ENCODE measurements around the gene ELAC2.

ELAC2 gene

DNA sequence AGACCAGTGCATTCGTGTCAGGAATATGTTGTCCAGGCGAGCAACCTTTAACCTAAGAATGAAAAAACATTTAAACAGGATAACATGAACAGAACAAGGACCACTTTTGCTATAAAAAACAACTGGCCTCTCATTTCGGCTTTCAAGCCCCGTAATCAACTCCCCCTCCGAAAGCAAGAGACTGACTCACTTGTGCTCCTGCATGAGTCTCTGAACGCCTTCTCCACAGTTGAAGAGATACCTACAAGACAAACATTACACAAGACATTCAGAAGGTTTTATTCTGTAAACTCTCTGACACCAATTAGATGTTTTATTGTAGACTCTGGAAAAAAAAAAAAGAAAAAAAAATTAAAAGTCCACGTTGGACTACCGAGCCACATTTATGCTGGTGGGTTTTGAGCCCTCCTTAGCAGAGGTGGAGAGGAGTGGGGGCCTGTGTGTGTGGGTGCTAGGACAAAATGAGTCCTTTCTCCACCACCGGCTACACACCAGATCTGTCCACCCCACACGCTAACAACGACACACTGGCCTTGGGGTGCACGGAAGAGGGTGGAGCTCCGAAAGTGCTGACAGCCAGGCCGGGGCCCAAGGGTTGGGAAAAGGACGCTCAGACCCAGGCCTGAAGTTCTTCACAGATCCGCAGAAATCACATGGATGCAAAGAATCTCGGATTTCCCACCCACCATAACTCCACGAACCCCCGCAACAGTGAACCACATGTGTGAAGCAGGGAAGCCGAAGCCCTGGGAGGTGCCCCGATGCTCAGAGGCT is 759 bp downstream of the ELAC2 start:
- H3K27ac ChIP-seq = peak overlapping the region; percentile 45
- no peak overlapping the region for H2AFZ ChIP-seq (ENCODE audit: low read depth)
- TF ChIP-seq, protein P1, sequence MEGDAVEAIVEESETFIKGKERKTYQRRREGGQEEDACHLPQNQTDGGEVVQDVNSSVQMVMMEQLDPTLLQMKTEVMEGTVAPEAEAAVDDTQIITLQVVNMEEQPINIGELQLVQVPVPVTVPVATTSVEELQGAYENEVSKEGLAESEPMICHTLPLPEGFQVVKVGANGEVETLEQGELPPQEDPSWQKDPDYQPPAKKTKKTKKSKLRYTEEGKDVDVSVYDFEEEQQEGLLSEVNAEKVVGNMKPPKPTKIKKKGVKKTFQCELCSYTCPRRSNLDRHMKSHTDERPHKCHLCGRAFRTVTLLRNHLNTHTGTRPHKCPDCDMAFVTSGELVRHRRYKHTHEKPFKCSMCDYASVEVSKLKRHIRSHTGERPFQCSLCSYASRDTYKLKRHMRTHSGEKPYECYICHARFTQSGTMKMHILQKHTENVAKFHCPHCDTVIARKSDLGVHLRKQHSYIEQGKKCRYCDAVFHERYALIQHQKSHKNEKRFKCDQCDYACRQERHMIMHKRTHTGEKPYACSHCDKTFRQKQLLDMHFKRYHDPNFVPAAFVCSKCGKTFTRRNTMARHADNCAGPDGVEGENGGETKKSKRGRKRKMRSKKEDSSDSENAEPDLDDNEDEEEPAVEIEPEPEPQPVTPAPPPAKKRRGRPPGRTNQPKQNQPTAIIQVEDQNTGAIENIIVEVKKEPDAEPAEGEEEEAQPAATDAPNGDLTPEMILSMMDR (conservative IDR thresholded peaks at IDR 0.05; ENCODE audit: low read depth, low read length) = no peak
- H3K9ac ChIP-seq = peak overlapping the region; percentile 42; the same call in 1 of the 2 replicates
- H4K20me1 ChIP-seq (ENCODE audit: insufficient read depth) = no peaks in the 10 kb centered on the region
- H3K4me2 ChIP-seq = no peak overlapping the region
- no peaks in the 10 kb centered on the region for H3K4me1 ChIP-seq (ENCODE audit: low read depth, poor library complexity, severe bottlenecking)
- no peaks in the 10 kb centered on the region; the same call in 1 of the 2 replicates for H3K79me2 ChIP-seq (ENCODE audit: insufficient read depth, low read depth)
- no peaks in the 10 kb centered on the region for H3K27me3 ChIP-seq (ENCODE audit: insufficient read depth, low read depth)
- no peaks in the 10 kb centered on the region for H3K36me3 ChIP-seq (ENCODE audit: insufficient read depth)
- no peak overlapping the region for H3K4me3 ChIP-seq (IDR thresholded peaks at IDR 0.05; ENCODE audit: insufficient read depth, low read depth, low read length)

DNA sequence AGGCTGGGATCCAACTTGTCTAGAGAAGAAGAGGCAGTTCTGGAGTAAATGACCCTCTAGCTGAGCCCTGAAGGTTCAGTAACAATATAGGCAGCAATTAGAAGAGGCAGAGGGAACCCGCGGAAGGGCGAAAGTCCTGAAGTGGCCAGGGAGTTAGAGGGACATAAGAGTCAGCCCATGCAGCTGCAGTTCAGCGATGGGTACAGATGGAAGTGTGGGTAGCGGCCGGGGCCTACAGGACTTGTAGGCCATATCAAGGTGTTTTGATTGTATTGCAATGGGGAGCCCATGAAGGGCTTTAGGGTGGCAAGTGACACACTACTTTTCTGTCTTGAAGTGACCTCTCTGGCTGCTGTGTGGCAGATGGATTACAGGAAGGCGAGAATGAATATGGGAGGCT is 3.0 kb downstream of the ELAC2 start:
- no peak overlapping the region for H2AFZ ChIP-seq (ENCODE audit: low read depth)
- no peak overlapping the region for H3K4me3 ChIP-seq (IDR thresholded peaks at IDR 0.05; ENCODE audit: insufficient read depth, low read depth, low read length)
- H3K27ac ChIP-seq = no peak overlapping the region
- H3K4me1 ChIP-seq (ENCODE audit: low read depth, poor library complexity, severe bottlenecking) = no peaks in the 10 kb centered on the region
- H3K4me2 ChIP-seq = no peak overlapping the region
- H3K36me3 ChIP-seq (ENCODE audit: insufficient read depth) = no peaks in the 10 kb centered on the region
- H3K27me3 ChIP-seq (ENCODE audit: insufficient read depth, low read depth) = no peaks in the 10 kb centered on the region
- H3K9ac ChIP-seq = no peak overlapping the region
- TF ChIP-seq, protein P1 (conservative IDR thresholded peaks at IDR 0.05; ENCODE audit: low read depth, low read length) = no peak
- H4K20me1 ChIP-seq (ENCODE audit: insufficient read depth) = no peaks in the 10 kb centered on the region
- no peaks in the 10 kb centered on the region; the same call in 1 of the 2 replicates for H3K79me2 ChIP-seq (ENCODE audit: insufficient read depth, low read depth)

DNA sequence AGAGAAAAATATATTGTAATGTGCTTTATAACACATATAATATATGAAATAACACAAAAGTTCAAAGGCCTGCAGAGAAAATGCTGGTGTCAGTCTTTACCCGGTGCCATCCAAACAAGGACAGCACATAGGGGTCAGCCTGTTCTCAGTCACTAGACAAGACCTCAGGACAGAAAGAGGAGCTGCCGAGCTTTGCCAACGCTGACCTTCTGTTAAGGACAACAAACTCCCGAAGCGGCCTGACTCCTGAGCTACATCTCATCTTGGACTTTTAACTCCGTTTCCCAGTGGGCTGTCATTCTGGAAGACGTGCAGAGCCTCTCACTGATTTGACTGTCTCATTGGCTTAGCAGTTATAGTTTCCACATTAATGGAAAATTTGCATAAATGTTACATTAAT is 6.9 kb downstream of the ELAC2 start:
- Histone ChIP-seq H3K4me1 (ENCODE audit: low read depth, poor library complexity, severe bottlenecking) (no peaks in the 10 kb centered on the region), H3K36me3 (ENCODE audit: insufficient read depth) (no peaks in the 10 kb centered on the region), H4K20me1 (ENCODE audit: insufficient read depth) (no peaks in the 10 kb centered on the region), H3K4me3 (IDR thresholded peaks at IDR 0.05; ENCODE audit: insufficient read depth, low read depth, low read length) (no peak overlapping the region), H3K79me2 (ENCODE audit: insufficient read depth, low read depth) (no peaks in the 10 kb centered on the region), H3K9ac (no peak overlapping the region), H3K27me3 (ENCODE audit: insufficient read depth, low read depth) (no peaks in the 10 kb centered on the region), H3K27ac (no peak overlapping the region), H2AFZ (ENCODE audit: low read depth) (no peak overlapping the region), H3K4me2 (no peak overlapping the region)
- TF ChIP-seq, protein P1 (conservative IDR thresholded peaks at IDR 0.05; ENCODE audit: low read depth, low read length) = no peak

DNA sequence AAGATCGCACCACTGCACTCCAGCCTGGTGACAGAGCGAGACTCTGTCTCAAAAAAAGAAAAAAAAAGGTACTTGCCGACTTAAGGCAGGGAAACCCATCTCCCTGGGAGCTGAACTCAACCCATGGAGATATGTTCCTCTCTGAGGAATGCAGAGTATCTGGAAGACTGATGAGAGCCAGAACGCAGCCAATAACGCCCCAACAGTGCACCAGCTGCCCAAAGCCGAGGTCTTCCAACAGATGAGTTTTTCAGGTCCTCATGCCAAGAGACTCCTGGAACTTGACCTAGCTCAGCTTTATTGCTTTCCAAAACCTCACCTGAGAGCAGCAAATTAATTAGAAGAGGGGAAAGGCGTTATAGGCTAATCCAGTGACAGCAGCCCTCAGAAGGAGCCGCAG is 9.4 kb downstream of the ELAC2 start:
- no peak overlapping the region for H3K9ac ChIP-seq
- no peak overlapping the region for H2AFZ ChIP-seq (ENCODE audit: low read depth)
- no peaks in the 10 kb centered on the region for H3K36me3 ChIP-seq (ENCODE audit: insufficient read depth)
- H3K79me2 ChIP-seq (ENCODE audit: insufficient read depth, low read depth) = no peaks in the 10 kb centered on the region
- no peak overlapping the region for H3K27ac ChIP-seq
- TF ChIP-seq, protein P1 (conservative IDR thresholded peaks at IDR 0.05; ENCODE audit: low read depth, low read length) = no peak
- H3K27me3 ChIP-seq (ENCODE audit: insufficient read depth, low read depth) = no peaks in the 10 kb centered on the region
- no peak overlapping the region for H3K4me3 ChIP-seq (IDR thresholded peaks at IDR 0.05; ENCODE audit: insufficient read depth, low read depth, low read length)
- no peaks in the 10 kb centered on the region for H3K4me1 ChIP-seq (ENCODE audit: low read depth, poor library complexity, severe bottlenecking)
- no peaks in the 10 kb centered on the region for H4K20me1 ChIP-seq (ENCODE audit: insufficient read depth)
- no peak overlapping the region for H3K4me2 ChIP-seq

Data from KMS-11 (cell line).